Thyroid gland (tissue), 4 donors: ENCODE data around the gene MANEA. TPM values are rescaled to one million over a fixed set of nuclear protein-coding genes. Genes with fewer than 3 reads are reported as not detected.

Experiments
- DNase-seq, 2 donors: peaks; one replicate each; pipeline ENCODE4 v3.0.0-alpha.2; 2019
- H3K27ac ChIP-seq, 3 donors: fragments of 200-600 bp; sonication (generic); 1 replicate in 2 of 3; 2 replicates in 1 of 3; pipeline ENCODE4 v1.5.1; 2016 to 2019; ENCODE audit warnings: mild to moderate bottlenecking in 1 of 3, moderate library complexity in 1 of 3
- H3K27me3 ChIP-seq: fragments of 200-600 bp; sonication (generic); one replicate; pipeline ENCODE4 v1.5.1; 2019
- H3K36me3 ChIP-seq, 2 donors: fragments of 200-600 bp; sonication (generic); one replicate each; pipeline ENCODE4 v1.5.1; 2016 to 2019
- H3K4me1 ChIP-seq, 2 donors: fragments of 200-600 bp; sonication (generic); one replicate each; pipeline ENCODE4 v1.5.1; 2017 to 2019
- H3K4me3 ChIP-seq, 3 donors: fragments of 200-600 bp; sonication (generic); replicated peaks in 1 of 3; 1 replicate in 2 of 3; 2 replicates in 1 of 3; pipeline ENCODE4 v1.5.1; 2016; ENCODE audit warnings: mild to moderate bottlenecking in 1 of 3
- H3K9me3 ChIP-seq: fragments of 200-600 bp; sonication (generic); one replicate; pipeline ENCODE4 v1.5.1; 2017
- POLR2A ChIP-seq, 2 donors: fragments of 450-650 bp; IDR thresholded peaks; one replicate each; pipeline ENCODE4 v1.6.1; 2017; ENCODE audit warnings: antibody characterized with exemption in 2 of 2, mild to moderate bottlenecking in 2 of 2, moderate library complexity in 1 of 2
- WGBS, 2 donors: methylation state at CpG; one replicate each; pipeline ENCODE4 v1.1.5; 2017; 5-methylcytosine and 5-hydroxymethylcytosine counted together
- intact Hi-C: fragments of 100-400 bp; cut with DNase I; formaldehyde crosslinking; loops from one replicate; pipeline ENCODE4 v1.15.1; 2023
- total RNA-seq, 4 donors: library from RNA; depleted of rRNA; stranded (reverse); fragments of >200 nt; gene quantifications; one replicate each; pipeline ENCODE4 v1.2.3, GENCODE V29; 2016
- TF ChIP-seq, protein P1 (sequence below), 6 experiments: fragments of 200-600 bp in 3 of 6; fragments of 450-650 bp in 3 of 6; sonication (generic) in 3 of 6; IDR thresholded peaks; one replicate each; pipeline ENCODE4 v1.5.1; 2016 to 2019; ENCODE audit warnings: antibody characterized with exemption in 6 of 6, mild to moderate bottlenecking in 2 of 6, inconsistent platforms in 1 of 6, moderate library complexity in 1 of 6

Gene MANEA
- total RNA-seq, 4 donors from 2014 or later = 9.6 to 13.6 (median 12.6) TPM

DNA sequence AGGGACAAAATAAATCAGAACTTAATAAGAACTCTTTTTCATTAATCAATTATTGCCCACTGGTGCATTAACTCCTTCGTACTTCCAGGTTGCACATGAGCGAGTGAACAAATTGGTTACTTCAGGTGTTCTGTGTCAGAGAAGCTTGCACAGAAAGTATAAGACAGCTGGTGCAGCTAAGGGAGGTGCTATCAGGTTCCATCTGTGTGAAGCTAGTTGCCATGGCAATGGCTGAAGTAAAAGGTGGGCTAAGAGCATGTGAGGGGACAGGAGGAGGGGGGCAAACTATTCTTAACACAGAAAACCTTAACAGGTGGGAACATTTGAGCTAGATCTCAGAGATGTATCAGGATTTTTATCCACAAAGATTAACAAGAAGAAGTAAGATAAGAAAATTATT, 81.6 kb downstream of the MANEA start:
- no peaks in the 10 kb centered on the region for H3K27me3 ChIP-seq
- no peaks in the 10 kb centered on the region for H3K9me3 ChIP-seq
- DNase-seq = no peak
- no peak overlapping the region for H3K4me3 ChIP-seq
- H3K4me1 ChIP-seq = no peaks in the 10 kb centered on the region
- TF ChIP-seq, protein P1, sequence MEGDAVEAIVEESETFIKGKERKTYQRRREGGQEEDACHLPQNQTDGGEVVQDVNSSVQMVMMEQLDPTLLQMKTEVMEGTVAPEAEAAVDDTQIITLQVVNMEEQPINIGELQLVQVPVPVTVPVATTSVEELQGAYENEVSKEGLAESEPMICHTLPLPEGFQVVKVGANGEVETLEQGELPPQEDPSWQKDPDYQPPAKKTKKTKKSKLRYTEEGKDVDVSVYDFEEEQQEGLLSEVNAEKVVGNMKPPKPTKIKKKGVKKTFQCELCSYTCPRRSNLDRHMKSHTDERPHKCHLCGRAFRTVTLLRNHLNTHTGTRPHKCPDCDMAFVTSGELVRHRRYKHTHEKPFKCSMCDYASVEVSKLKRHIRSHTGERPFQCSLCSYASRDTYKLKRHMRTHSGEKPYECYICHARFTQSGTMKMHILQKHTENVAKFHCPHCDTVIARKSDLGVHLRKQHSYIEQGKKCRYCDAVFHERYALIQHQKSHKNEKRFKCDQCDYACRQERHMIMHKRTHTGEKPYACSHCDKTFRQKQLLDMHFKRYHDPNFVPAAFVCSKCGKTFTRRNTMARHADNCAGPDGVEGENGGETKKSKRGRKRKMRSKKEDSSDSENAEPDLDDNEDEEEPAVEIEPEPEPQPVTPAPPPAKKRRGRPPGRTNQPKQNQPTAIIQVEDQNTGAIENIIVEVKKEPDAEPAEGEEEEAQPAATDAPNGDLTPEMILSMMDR (IDR thresholded peaks at IDR 0.05) = no peak
- TF ChIP-seq POLR2A (IDR thresholded peaks at IDR 0.05) = no peak
- no peaks in the 10 kb centered on the region for H3K36me3 ChIP-seq
- intact Hi-C loops = no loop called here
- WGBS, 2 donors = 58 to 67% methylated on average over 2 of the region's 2 CpGs
- H3K27ac ChIP-seq = no peak overlapping the region
